Hepatocyte (in vitro differentiated cells): ENCODE data around the gene HEXD.

Experiments
- CTCF ChIP-seq: fragments of 200-600 bp; sonication (generic); IDR thresholded peaks from 2 replicates; pipeline ENCODE4 v1.5.1; 2016; ENCODE audit warnings: antibody characterized with exemption, mild to moderate bottlenecking; ENCODE audit not compliant: poor library complexity
- EZH2 ChIP-seq: fragments of 200-600 bp; sonication (generic); IDR thresholded peaks from 2 replicates; pipeline ENCODE4 v1.6.1; 2016; ENCODE audit warnings: antibody characterized with exemption, mild to moderate bottlenecking, borderline replicate concordance
- EZH2phosphoT487 ChIP-seq: fragments of 200-600 bp; sonication (generic); IDR thresholded peaks from one replicate; pipeline ENCODE4 v1.6.1; 2018; ENCODE audit warnings: antibody characterized with exemption, mild to moderate bottlenecking, low read depth, moderate library complexity; ENCODE audit not compliant: unreplicated experiment, severe bottlenecking

- TF ChIP-seq CTCF (no peak), EZH2phosphoT487 (no peak), EZH2 (no peak)
These were observed 31.1 kb upstream of the HEXD start for GRCh38 chr17:82386881-82387704.
